ENCODE data around the gene HOXA6. TPM values are rescaled to one million over a fixed set of nuclear protein-coding genes. Genes with fewer than 3 reads are reported as not detected.
A peak's percentile ranks its signal among the peaks of the same experiment; 100 is the strongest.

HOXA6 gene
- total RNA-seq, 1 experiment from 2014 or later: 12.4 TPM

DNA sequence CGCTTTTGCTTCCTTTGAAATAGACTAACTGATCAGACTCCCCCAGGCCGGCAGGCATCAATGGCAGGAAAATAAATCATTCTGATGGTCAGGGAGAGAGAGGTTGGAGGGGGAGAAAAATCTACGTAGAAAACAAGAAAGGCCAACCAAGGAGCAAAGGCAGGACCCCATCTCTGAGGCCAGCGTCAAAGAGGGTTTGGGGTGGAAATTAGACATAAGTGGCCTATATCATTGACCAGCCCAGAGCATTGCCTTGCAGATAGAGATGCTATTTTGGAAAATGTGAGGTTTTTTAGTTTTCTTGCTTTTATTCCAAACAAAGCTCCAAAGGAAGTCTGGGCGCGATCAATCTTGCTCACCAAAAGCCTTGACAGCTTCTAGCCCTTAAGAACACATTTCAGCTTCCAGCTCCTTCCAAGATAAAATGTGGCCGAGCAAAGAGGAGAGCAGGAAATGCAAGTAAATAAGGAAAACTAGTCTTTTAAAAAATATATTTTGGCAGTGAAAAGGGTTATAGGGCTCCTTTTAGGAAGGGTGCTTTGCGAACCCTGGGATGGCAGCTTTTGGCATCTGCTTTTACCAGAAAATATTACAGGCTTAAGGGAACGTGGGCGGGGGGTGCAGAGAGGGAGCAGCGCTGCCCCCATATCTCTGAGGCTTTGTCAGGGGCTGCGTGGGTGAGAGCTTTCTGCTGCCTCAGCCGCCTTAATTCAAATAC lies 43.1 kb downstream of the HOXA6 start:
- Mint-ChIP-seq H3K27ac (ENCODE audit: unreplicated experiment) (no peak overlapping the region), H3K36me3 (ENCODE audit: insufficient read depth, unreplicated experiment) (peaks cover 8% of the 10 kb centered on the region), H3K4me1 (ENCODE audit: low read depth, unreplicated experiment) (peaks cover 29% of the 10 kb centered on the region), H3K9me3 (ENCODE audit: low read depth, unreplicated experiment) (no peaks in the 10 kb centered on the region), H3K4me3 (ENCODE audit: low read depth, unreplicated experiment) (no peak overlapping the region), H3K27me3 (ENCODE audit: unreplicated experiment) (peaks cover 28% of the 10 kb centered on the region)
- intact Hi-C loops (cut with micrococcal nuclease; ENCODE audit: unreplicated experiment): no loop called here
- DNase-seq: no peak
- TF ChIP-seq CTCF (IDR thresholded peaks at IDR 0.05; ENCODE audit: unreplicated experiment): no peak
- CTCF ChIA-PET: no interaction called here
- BruUV-seq (replicated peaks): no TSS peak

GRCh38 chr7:27103489-27104226 lies 43.9 kb downstream of the HOXA6 start:
- CTCF ChIA-PET: no interaction called here
- BruUV-seq (replicated peaks): no TSS peak
- peaks cover 16% of the 10 kb centered on the region for H3K36me3 Mint-ChIP-seq (ENCODE audit: insufficient read depth, unreplicated experiment)

GRCh38 chr7:27102581-27103442 lies 44.8 kb downstream of the HOXA6 start, which contains the start of gene HOXA2:
TSS of gene HOXA2 (minus strand) at chr7:27102683. CDS start at chr7:27102500, 183 bp downstream.
- intact Hi-C loops (cut with micrococcal nuclease; ENCODE audit: unreplicated experiment): no loop called here
- H3K36me3 Mint-ChIP-seq (ENCODE audit: insufficient read depth, unreplicated experiment): peaks cover 22% of the 10 kb centered on the region

More at GRCh38 chr7:27103489-27104226, 43.9 kb downstream of the HOXA6 start:
- no peak for TF ChIP-seq CTCF (IDR thresholded peaks at IDR 0.05; ENCODE audit: unreplicated experiment)
- DNase-seq: no peak
- Mint-ChIP-seq H3K4me3 (ENCODE audit: low read depth, unreplicated experiment) (peak overlapping the region; percentile 60), H3K9me3 (ENCODE audit: low read depth, unreplicated experiment) (no peaks in the 10 kb centered on the region), H3K27ac (ENCODE audit: unreplicated experiment) (peak overlapping the region; percentile 9), H3K27me3 (ENCODE audit: unreplicated experiment) (peaks cover 28% of the 10 kb centered on the region), H3K4me1 (ENCODE audit: low read depth, unreplicated experiment) (peaks cover 38% of the 10 kb centered on the region)
- intact Hi-C loops (cut with micrococcal nuclease; ENCODE audit: unreplicated experiment): no loop called here

More at GRCh38 chr7:27102581-27103442, 44.8 kb downstream of the HOXA6 start, which contains the start of gene HOXA2:
- H3K9me3 Mint-ChIP-seq (ENCODE audit: low read depth, unreplicated experiment): no peaks in the 10 kb centered on the region
- peaks cover 28% of the 10 kb centered on the region for H3K27me3 Mint-ChIP-seq (ENCODE audit: unreplicated experiment)
- DNase-seq: no peak
- no TSS peak for BruUV-seq (replicated peaks)
- CTCF ChIA-PET: no interaction called here
- H3K4me3 Mint-ChIP-seq (ENCODE audit: low read depth, unreplicated experiment): peak within 1 kb of the TSS; percentile 60
- peak within 1 kb of the TSS; percentile 9 for H3K27ac Mint-ChIP-seq (ENCODE audit: unreplicated experiment)
- no peak for TF ChIP-seq CTCF (IDR thresholded peaks at IDR 0.05; ENCODE audit: unreplicated experiment)
- peaks cover 46% of the 10 kb centered on the region for H3K4me1 Mint-ChIP-seq (ENCODE audit: low read depth, unreplicated experiment)
